Measurements from ENCODE around the gene TANGO2. TPM values are rescaled to one million over a fixed set of nuclear protein-coding genes. Genes with fewer than 3 reads are reported as not detected.

Gene TANGO2
- total and polyA plus RNA-seq, 2 experiments from 2014 or later, result 27.3 to 45.0 TPM

- no peaks in the 10 kb centered on the region for H3K36me3 ChIP-seq (ENCODE audit: low read depth)
- H3K27me3 ChIP-seq (replicated peaks; ENCODE audit: insufficient read depth), result no peaks in the 10 kb centered on the region
- H3K27ac ChIP-seq, result no peak overlapping the region
- no peaks in the 10 kb centered on the region for H3K9me2 ChIP-seq (ENCODE audit: insufficient read depth)
- H3F3A ChIP-seq (ENCODE audit: insufficient read depth), result no peaks in the 10 kb centered on the region
- TF ChIP-seq EZH2 (IDR thresholded peaks at IDR 0.05; ENCODE audit: insufficient read depth, poor library complexity, severe bottlenecking) (no peak), EZH2phosphoT487 (IDR thresholded peaks at IDR 0.05; ENCODE audit: insufficient read depth, low read depth) (no peak)
- DNase-seq, result no peak
- H3K9me3 ChIP-seq (ENCODE audit: low read depth), result no peaks in the 10 kb centered on the region
- H3K79me2 ChIP-seq (ENCODE audit: insufficient read depth), result peaks cover 31% of the 10 kb centered on the region
- H2AFZ ChIP-seq, result no peak overlapping the region
- no peaks in the 10 kb centered on the region for H4K20me1 ChIP-seq (ENCODE audit: insufficient read depth)
- in situ Hi-C loops (cut with MboI), result no loop called here
- WGBS, 2 experiments (ENCODE audit: low coverage in 1 of 2, low lambda C conversion rate in 2 of 2, missing lambda C conversion rate in 2 of 2), result 97 to 98% methylated on average over 25 of the region's 25 CpGs
- H3K4me1 ChIP-seq (ENCODE audit: insufficient read depth), result no peaks in the 10 kb centered on the region
- no peak overlapping the region for H3K4me2 ChIP-seq (ENCODE audit: unreplicated experiment)
- H3K4me3 ChIP-seq, result no peak overlapping the region
- no peak overlapping the region for H3K9ac ChIP-seq
These were observed 15.9 kb downstream of the TANGO2 start for GRCh38 chr22:20036535-20037392.

- 91 to 96% methylated on average over 3 of the region's 3 CpGs for WGBS, 2 experiments (ENCODE audit: low coverage in 1 of 2, low lambda C conversion rate in 2 of 2, missing lambda C conversion rate in 2 of 2)
- TF ChIP-seq EZH2phosphoT487 (IDR thresholded peaks at IDR 0.05; ENCODE audit: insufficient read depth, low read depth) (no peak), EZH2 (IDR thresholded peaks at IDR 0.05; ENCODE audit: insufficient read depth, poor library complexity, severe bottlenecking) (no peak)
- in situ Hi-C loops (cut with MboI), result no loop called here
These were observed 16.5 kb downstream of the TANGO2 start for GRCh38 chr22:20037419-20037818.

GRCh38 chr22:20038574-20038973, 17.7 kb downstream of the TANGO2 start:
- Histone ChIP-seq H4K20me1 (ENCODE audit: insufficient read depth) (no peaks in the 10 kb centered on the region), H3K9ac (no peak overlapping the region), H3K36me3 (ENCODE audit: low read depth) (no peaks in the 10 kb centered on the region), H3K79me2 (ENCODE audit: insufficient read depth) (peaks cover 20% of the 10 kb centered on the region), H3F3A (ENCODE audit: insufficient read depth) (no peaks in the 10 kb centered on the region), H3K27ac (no peak overlapping the region), H3K9me2 (ENCODE audit: insufficient read depth) (no peaks in the 10 kb centered on the region), H3K27me3 (replicated peaks; ENCODE audit: insufficient read depth) (no peaks in the 10 kb centered on the region), H3K9me3 (ENCODE audit: low read depth) (no peaks in the 10 kb centered on the region), H3K4me2 (ENCODE audit: unreplicated experiment) (no peak overlapping the region), H2AFZ (no peak overlapping the region), H3K4me3 (no peak overlapping the region), H3K4me1 (ENCODE audit: insufficient read depth) (no peaks in the 10 kb centered on the region)
- 92 to 95% methylated on average over 7 of the region's 7 CpGs for WGBS, 2 experiments (ENCODE audit: low coverage in 1 of 2, low lambda C conversion rate in 2 of 2, missing lambda C conversion rate in 2 of 2)
- TF ChIP-seq EZH2phosphoT487 (IDR thresholded peaks at IDR 0.05; ENCODE audit: insufficient read depth, low read depth) (no peak), EZH2 (IDR thresholded peaks at IDR 0.05; ENCODE audit: insufficient read depth, poor library complexity, severe bottlenecking) (no peak)
- DNase-seq, result no peak
- in situ Hi-C loops (cut with MboI), result no loop called here

More at GRCh38 chr22:20037419-20037818, 16.5 kb downstream of the TANGO2 start:
- Histone ChIP-seq H3K27me3 (replicated peaks; ENCODE audit: insufficient read depth) (no peaks in the 10 kb centered on the region), H3K9ac (no peak overlapping the region), H3K4me1 (ENCODE audit: insufficient read depth) (no peaks in the 10 kb centered on the region), H3K9me3 (ENCODE audit: low read depth) (no peaks in the 10 kb centered on the region), H3K79me2 (ENCODE audit: insufficient read depth) (peaks cover 26% of the 10 kb centered on the region), H3K4me3 (no peak overlapping the region), H3K9me2 (ENCODE audit: insufficient read depth) (no peaks in the 10 kb centered on the region), H3F3A (ENCODE audit: insufficient read depth) (no peaks in the 10 kb centered on the region), H3K36me3 (ENCODE audit: low read depth) (no peaks in the 10 kb centered on the region), H3K4me2 (ENCODE audit: unreplicated experiment) (no peak overlapping the region), H3K27ac (no peak overlapping the region), H4K20me1 (ENCODE audit: insufficient read depth) (no peaks in the 10 kb centered on the region), H2AFZ (no peak overlapping the region)
- DNase-seq, result no peak

GRCh38 chr22:20039683-20040325, 18.9 kb downstream of the TANGO2 start:
- no peaks in the 10 kb centered on the region for H3K27me3 ChIP-seq (replicated peaks; ENCODE audit: insufficient read depth)
- no peak overlapping the region for H3K9ac ChIP-seq
- no peak for TF ChIP-seq EZH2phosphoT487 (IDR thresholded peaks at IDR 0.05; ENCODE audit: insufficient read depth, low read depth)
- no peak for TF ChIP-seq EZH2 (IDR thresholded peaks at IDR 0.05; ENCODE audit: insufficient read depth, poor library complexity, severe bottlenecking)
- H3K4me2 ChIP-seq (ENCODE audit: unreplicated experiment), result no peak overlapping the region
- in situ Hi-C loops (cut with MboI), result no loop called here
- 91 to 93% methylated on average over 7 to 9 of the region's 9 CpGs for WGBS, 2 experiments (ENCODE audit: low coverage in 1 of 2, low lambda C conversion rate in 2 of 2, missing lambda C conversion rate in 2 of 2)
- H3K9me3 ChIP-seq (ENCODE audit: low read depth), result no peaks in the 10 kb centered on the region
- no peak overlapping the region for H3K4me3 ChIP-seq
- no peaks in the 10 kb centered on the region for H3K9me2 ChIP-seq (ENCODE audit: insufficient read depth)
- H3F3A ChIP-seq (ENCODE audit: insufficient read depth), result no peaks in the 10 kb centered on the region
- H3K4me1 ChIP-seq (ENCODE audit: insufficient read depth), result no peaks in the 10 kb centered on the region
- no peaks in the 10 kb centered on the region for H4K20me1 ChIP-seq (ENCODE audit: insufficient read depth)
- DNase-seq, result no peak
- H3K27ac ChIP-seq, result no peak overlapping the region
- peaks cover 13% of the 10 kb centered on the region for H3K79me2 ChIP-seq (ENCODE audit: insufficient read depth)
- H2AFZ ChIP-seq, result no peak overlapping the region
- no peaks in the 10 kb centered on the region for H3K36me3 ChIP-seq (ENCODE audit: low read depth)

Measured in GM23248 (cell line).